ENCODE measurements around the gene COL11A2.
"Not testable (repeated sequence)": the region's sequence is repeated elsewhere in the genome, so short reads cannot be mapped to it uniquely, and the experiment has no call there.

The COL11A2 gene

DNA sequence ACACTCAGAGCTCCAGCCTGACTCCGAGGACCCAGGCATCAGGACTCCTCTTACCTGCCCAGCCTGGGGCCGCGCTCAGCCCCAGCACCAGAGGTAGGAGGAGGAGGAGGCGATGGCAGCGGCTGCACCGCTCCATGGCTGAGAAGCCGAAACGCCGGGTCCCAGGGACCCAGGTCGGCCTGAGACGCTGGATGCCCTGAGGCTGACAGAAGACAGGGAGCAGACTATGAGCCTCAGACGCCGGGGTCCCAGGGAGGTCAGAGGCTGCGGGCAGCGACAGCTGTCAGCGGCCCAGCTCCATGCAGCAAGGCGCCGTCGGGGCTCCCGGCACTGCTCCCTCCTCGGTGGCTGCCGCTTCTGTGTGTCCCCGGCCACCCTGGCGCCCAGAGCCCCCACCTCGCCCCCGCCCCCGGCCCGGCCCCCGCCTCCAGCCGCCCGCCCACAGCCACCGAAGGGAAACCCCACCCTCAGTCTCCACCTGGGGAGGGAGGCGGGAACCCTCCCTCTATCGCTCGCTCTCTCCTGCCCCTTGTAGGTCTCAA, at the start of gene COL11A2:
TSS of gene COL11A2 (minus strand) at position 363 of the 542 bp plus-strand sequence. CDS start at position 136, 227 bp downstream.
- no peak within 1 kb of the TSS for H3K4me3 Mint-ChIP-seq
- H3K27me3 Mint-ChIP-seq (ENCODE audit: low read depth), result peaks cover 56% of the 10 kb centered on the region
- peaks cover 33% of the 10 kb centered on the region for H3K36me3 Mint-ChIP-seq (ENCODE audit: low read depth)
- H3K27ac Mint-ChIP-seq, result no peak within 1 kb of the TSS
- peaks cover 16% of the 10 kb centered on the region for H3K4me1 Mint-ChIP-seq (ENCODE audit: low read depth)
- H3K9me3 Mint-ChIP-seq, result no peaks in the 10 kb centered on the region

- Mint-ChIP-seq H3K4me1 (ENCODE audit: low read depth) (peaks cover 7% of the 10 kb centered on the region), H3K4me3 (no peak overlapping the region), H3K27me3 (ENCODE audit: low read depth) (peaks cover 30% of the 10 kb centered on the region), H3K27ac (no peak overlapping the region), H3K9me3 (no peaks in the 10 kb centered on the region), H3K36me3 (ENCODE audit: low read depth) (no peaks in the 10 kb centered on the region)
These were observed 49.7 kb upstream of the COL11A2 start for GRCh38 chr6:33241968-33242367.

GRCh38 chr6:33237741-33238140, 45.5 kb upstream of the COL11A2 start:
- no peak overlapping the region for H3K4me3 Mint-ChIP-seq
- no peaks in the 10 kb centered on the region for H3K9me3 Mint-ChIP-seq
- no peaks in the 10 kb centered on the region for H3K36me3 Mint-ChIP-seq (ENCODE audit: low read depth)
- H3K4me1 Mint-ChIP-seq (ENCODE audit: low read depth), result peaks cover 7% of the 10 kb centered on the region
- H3K27ac Mint-ChIP-seq, result no peak overlapping the region
- peaks cover 42% of the 10 kb centered on the region for H3K27me3 Mint-ChIP-seq (ENCODE audit: low read depth)

GRCh38 chr6:33236852-33237251, 44.6 kb upstream of the COL11A2 start:
- H3K36me3 Mint-ChIP-seq (ENCODE audit: low read depth), result no peaks in the 10 kb centered on the region
- H3K4me1 Mint-ChIP-seq (ENCODE audit: low read depth), result peaks cover 2% of the 10 kb centered on the region
- peaks cover 41% of the 10 kb centered on the region for H3K27me3 Mint-ChIP-seq (ENCODE audit: low read depth)
- H3K4me3 Mint-ChIP-seq, result no peak overlapping the region
- no peak overlapping the region for H3K27ac Mint-ChIP-seq
- H3K9me3 Mint-ChIP-seq, result no peaks in the 10 kb centered on the region

- H3K36me3 Mint-ChIP-seq (ENCODE audit: low read depth), result no peaks in the 10 kb centered on the region
- H3K27me3 Mint-ChIP-seq (ENCODE audit: low read depth), result peaks cover 42% of the 10 kb centered on the region
These were observed 44.1 kb upstream of the COL11A2 start for GRCh38 chr6:33236328-33236727.

DNA sequence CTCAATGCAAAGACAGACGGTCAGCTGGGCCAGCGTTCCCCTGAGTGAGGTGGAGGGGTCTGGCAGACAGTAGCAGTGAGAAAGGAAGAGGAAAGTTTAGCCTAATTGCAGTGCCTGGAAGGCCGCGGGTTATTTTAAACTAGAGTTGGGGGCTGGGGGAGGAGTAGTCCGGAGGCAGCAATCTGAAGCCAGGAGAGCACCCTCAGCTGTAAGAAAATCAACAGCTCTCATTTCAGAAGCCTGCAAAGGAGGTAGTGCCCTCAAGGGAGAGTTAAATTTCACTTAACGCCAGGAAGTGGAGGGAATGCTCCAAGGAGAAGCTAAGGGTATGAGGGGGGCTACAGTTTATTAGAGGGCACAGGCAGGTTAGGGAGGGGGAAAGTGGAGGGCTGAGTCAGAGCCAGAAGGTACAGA, 43.0 kb upstream of the COL11A2 start:
- Mint-ChIP-seq H3K4me1 (ENCODE audit: low read depth) (no peaks in the 10 kb centered on the region), H3K27me3 (ENCODE audit: low read depth) (peaks cover 44% of the 10 kb centered on the region), H3K36me3 (ENCODE audit: low read depth) (no peaks in the 10 kb centered on the region), H3K27ac (no peak overlapping the region), H3K4me3 (no peak overlapping the region), H3K9me3 (no peaks in the 10 kb centered on the region)

More at GRCh38 chr6:33236328-33236727, 44.1 kb upstream of the COL11A2 start:
- no peaks in the 10 kb centered on the region for H3K4me1 Mint-ChIP-seq (ENCODE audit: low read depth)
- no peak overlapping the region for H3K4me3 Mint-ChIP-seq
- no peaks in the 10 kb centered on the region for H3K9me3 Mint-ChIP-seq
- H3K27ac Mint-ChIP-seq, result no peak overlapping the region

GRCh38 chr6:33226503-33227120, 34.3 kb upstream of the COL11A2 start:
- not testable (repeated sequence) for H3K4me1 Mint-ChIP-seq (ENCODE audit: low read depth); H3K27ac Mint-ChIP-seq; H3K4me3 Mint-ChIP-seq; H3K36me3 Mint-ChIP-seq (ENCODE audit: low read depth); H3K9me3 Mint-ChIP-seq
- peaks cover 70% of the 10 kb centered on the region for H3K27me3 Mint-ChIP-seq (ENCODE audit: low read depth)

GRCh38 chr6:33217681-33218080, 25.4 kb upstream of the COL11A2 start:
- no peaks in the 10 kb centered on the region for H3K9me3 Mint-ChIP-seq
- no peak overlapping the region for H3K4me3 Mint-ChIP-seq
- peaks cover 11% of the 10 kb centered on the region for H3K4me1 Mint-ChIP-seq (ENCODE audit: low read depth)
- no peak overlapping the region for H3K27ac Mint-ChIP-seq
- H3K36me3 Mint-ChIP-seq (ENCODE audit: low read depth), result peaks cover 5% of the 10 kb centered on the region
- H3K27me3 Mint-ChIP-seq (ENCODE audit: low read depth), result peaks cover 63% of the 10 kb centered on the region

DNA sequence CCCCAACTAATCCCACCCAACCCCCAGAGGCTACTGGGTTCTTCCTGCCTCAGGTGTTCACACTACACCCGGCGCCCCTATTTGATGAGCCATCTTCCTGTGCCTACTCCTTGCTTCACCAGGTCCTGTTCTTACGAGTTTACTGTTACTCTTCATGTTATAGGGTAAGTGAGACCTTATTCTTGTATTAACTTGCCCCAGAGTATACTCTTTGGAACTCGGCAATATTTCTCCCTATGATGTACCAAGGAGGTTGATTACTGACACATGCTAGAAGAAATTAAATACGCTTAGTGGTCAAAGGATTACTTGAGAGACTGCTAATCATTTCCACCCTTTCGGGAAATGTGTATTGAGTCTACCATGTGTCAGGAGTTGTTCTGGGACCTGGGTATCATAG, 25.0 kb upstream of the COL11A2 start:
- Mint-ChIP-seq H3K4me1 (ENCODE audit: low read depth) (peaks cover 14% of the 10 kb centered on the region), H3K27ac (no peak overlapping the region), H3K4me3 (no peak overlapping the region), H3K27me3 (ENCODE audit: low read depth) (peaks cover 63% of the 10 kb centered on the region), H3K9me3 (no peaks in the 10 kb centered on the region), H3K36me3 (ENCODE audit: low read depth) (peaks cover 9% of the 10 kb centered on the region)

DNA sequence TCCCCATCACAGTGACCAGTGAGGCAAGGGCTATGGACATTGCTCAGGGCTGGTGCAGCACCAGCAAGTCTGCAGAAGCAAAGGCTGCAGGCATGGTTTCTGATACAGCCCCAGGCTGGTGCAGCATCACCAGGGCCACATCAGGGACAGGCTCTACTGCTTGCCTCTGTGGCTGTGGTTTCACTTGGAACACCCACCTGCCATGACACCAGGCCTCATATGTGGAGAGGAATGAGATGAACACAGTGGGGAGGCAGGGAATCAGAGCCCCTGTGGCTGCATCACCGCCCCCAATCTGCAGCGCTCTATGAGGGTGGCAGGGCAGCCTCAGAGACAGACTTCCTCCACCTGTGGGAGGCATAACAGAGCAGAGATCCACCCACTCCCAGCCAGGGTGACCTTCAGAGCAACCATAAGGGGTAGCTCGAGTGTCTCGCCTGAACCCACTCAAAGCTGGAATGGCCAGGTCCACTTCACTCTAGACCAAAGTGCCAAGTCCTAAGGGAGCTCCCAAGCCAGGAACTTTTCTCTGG, 23.9 kb upstream of the COL11A2 start:
- Mint-ChIP-seq H3K27ac (no peak overlapping the region), H3K27me3 (ENCODE audit: low read depth) (peaks cover 56% of the 10 kb centered on the region), H3K4me1 (ENCODE audit: low read depth) (peaks cover 14% of the 10 kb centered on the region), H3K9me3 (no peaks in the 10 kb centered on the region), H3K4me3 (no peak overlapping the region), H3K36me3 (ENCODE audit: low read depth) (peaks cover 13% of the 10 kb centered on the region)

DNA sequence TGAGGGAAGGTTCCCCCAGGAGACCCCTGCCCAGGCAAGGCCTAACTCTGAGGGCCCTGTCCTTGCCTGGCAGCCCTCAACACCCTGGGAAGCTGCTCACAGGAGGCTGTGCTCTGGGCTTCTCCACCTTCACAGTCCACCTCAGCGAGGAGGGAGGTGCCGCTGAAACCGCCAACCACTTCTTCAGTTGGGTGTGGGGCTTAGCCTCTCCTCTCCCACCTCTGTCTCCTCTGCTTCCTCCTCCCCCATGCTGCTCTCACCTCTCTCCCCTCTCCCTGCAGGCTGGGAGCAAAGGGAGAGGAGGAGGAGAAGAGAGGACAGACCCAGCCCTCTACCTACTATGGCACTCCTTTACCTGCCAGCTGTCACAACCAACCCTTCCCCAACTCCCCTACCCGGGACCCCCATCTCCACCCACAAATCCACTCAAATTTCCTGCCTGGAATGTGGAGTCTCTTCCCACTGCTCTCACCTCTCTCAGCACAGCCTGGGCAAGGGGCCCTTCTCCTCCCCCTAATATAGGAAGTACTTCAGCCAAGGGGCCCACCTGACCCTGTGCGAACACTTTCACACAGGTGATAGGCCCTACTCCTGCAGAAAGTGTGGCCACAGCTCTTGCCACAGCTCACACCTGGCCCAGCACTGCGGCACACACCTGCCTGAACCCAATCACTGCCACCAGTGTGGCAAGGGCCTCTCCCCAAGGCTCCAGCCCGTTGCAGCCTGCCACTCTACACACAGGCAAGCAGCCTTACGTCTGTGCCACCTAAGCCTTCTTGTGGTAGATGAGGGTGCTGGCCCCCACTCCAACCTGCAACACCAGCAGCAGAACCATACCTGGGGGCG, 23.2 kb upstream of the COL11A2 start:
- H3K27ac Mint-ChIP-seq, result no peak overlapping the region
- peaks cover 15% of the 10 kb centered on the region for H3K36me3 Mint-ChIP-seq (ENCODE audit: low read depth)
- no peaks in the 10 kb centered on the region for H3K9me3 Mint-ChIP-seq
- peaks cover 14% of the 10 kb centered on the region for H3K4me1 Mint-ChIP-seq (ENCODE audit: low read depth)
- H3K4me3 Mint-ChIP-seq, result no peak overlapping the region
- H3K27me3 Mint-ChIP-seq (ENCODE audit: low read depth), result peaks cover 55% of the 10 kb centered on the region

DNA sequence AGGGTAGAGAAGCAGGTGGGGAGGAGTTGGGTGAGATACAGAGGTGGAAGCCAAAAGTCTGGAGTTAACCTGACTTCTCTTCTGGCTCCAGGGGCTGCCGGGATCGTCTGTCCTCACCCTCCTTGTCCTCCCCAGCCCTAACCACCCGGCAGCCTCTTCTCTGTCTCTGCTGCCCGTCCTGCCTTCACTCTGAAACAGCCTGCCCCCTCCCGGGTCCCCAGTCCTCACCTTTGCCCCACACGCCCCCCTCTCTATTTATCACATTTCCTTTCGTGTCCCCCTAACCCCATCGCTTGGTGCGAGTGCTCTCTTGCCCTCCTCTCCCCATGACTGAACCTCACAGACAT, 21.7 kb upstream of the COL11A2 start:
- Mint-ChIP-seq H3K27me3 (ENCODE audit: low read depth) (peaks cover 50% of the 10 kb centered on the region), H3K36me3 (ENCODE audit: low read depth) (peaks cover 26% of the 10 kb centered on the region), H3K9me3 (no peaks in the 10 kb centered on the region), H3K4me1 (ENCODE audit: low read depth) (peaks cover 24% of the 10 kb centered on the region), H3K27ac (no peak overlapping the region), H3K4me3 (peak overlapping the region; percentile 37)

DNA sequence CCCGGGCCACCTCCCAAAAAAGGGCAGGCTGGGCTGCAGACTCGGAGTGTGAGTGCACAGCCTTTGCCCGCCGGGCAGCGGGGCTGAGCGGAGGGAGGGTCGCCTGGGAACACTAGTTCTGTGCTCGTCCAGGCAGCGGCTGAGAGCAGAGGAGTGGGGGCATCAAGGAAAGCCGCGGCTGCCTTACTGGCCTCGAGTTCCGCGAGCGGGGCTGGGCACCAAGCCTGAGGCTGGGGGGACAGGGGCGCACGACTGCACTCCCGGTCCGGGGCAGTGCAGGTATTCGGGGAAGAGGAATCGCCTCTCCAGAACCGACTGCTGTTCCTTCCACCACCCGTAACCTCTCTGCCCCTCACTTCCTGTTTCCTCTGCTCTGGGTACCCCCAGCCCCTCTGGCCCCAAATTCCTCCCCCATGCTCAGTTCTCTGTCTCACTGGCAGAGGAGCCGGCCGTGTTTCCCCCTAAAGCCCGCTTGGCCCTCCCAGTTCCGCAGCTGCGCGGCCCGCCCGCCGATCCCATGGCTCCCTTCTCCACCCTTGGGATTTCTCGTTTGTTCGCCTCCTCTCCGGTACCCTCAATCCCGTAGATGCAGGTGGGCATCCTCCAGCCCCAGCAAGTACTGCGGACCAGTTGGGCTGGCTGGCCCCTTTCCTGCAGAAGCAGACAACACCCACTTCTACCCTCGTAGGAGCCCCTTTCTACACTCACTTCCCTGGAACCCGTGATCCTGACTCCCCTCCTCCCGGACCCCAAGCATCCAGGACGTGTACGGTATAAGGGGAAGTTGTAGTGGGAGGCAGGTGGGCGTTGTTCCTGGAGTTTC, 21.1 kb upstream of the COL11A2 start:
- H3K9me3 Mint-ChIP-seq, result no peaks in the 10 kb centered on the region
- H3K27me3 Mint-ChIP-seq (ENCODE audit: low read depth), result peaks cover 46% of the 10 kb centered on the region
- peak overlapping the region; percentile 37 for H3K4me3 Mint-ChIP-seq
- peaks cover 28% of the 10 kb centered on the region for H3K4me1 Mint-ChIP-seq (ENCODE audit: low read depth)
- H3K27ac Mint-ChIP-seq, result no peak overlapping the region
- peaks cover 28% of the 10 kb centered on the region for H3K36me3 Mint-ChIP-seq (ENCODE audit: low read depth)

DNA sequence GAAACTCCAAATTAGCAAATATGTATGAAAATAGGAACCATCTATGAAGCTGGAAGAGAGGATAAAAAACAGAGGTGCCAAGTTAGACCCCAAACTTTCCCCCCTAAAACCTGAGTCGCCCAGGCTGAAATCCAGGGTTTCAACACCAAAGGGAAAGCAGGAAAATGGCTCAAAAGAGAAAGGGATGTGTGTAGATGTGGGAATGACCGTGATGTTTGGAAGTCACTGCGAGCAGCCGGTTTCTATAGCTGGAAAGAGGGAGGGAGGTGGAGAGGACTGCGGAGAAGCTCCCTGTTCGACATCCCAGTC, 20.5 kb upstream of the COL11A2 start:
- Mint-ChIP-seq H3K4me1 (ENCODE audit: low read depth) (peaks cover 28% of the 10 kb centered on the region), H3K4me3 (no peak overlapping the region), H3K9me3 (no peaks in the 10 kb centered on the region), H3K27ac (no peak overlapping the region), H3K36me3 (ENCODE audit: low read depth) (peaks cover 28% of the 10 kb centered on the region), H3K27me3 (ENCODE audit: low read depth) (peaks cover 41% of the 10 kb centered on the region)

Data from T-helper 1 cell treated with Interleukin-12 subunit alpha and Interleukin-12 subunit beta and Interleukin-4 antibody, amounts not matched to agents 30 μg/mL and 1 μg/mL, for 36 hours (primary cell).